Astrocyte (in vitro differentiated cells and primary cell): ENCODE results near the gene KTI12. TPM values are rescaled to one million over a fixed set of nuclear protein-coding genes. Genes with fewer than 3 reads are reported as not detected.
A peak's percentile ranks its signal among the peaks of the same experiment; 100 is the strongest.

ENCODE experiments used
- DNase-seq: peaks from one replicate; pipeline ENCODE4 v3.0.0-alpha.2; 2010; ENCODE audit warnings: low read depth
- FAIRE-seq: peaks from 2 replicates; lab custom pipeline; 2011; peaks lifted over from hg19 to GRCh38; lab: Jason Lieb, UNC
- H2AFZ ChIP-seq: 2 replicates; pipeline ENCODE4 v1.6.0; 2012; ENCODE audit warnings: low read depth, low read length, inconsistent platforms
- H3K27ac ChIP-seq: 2 replicates; pipeline ENCODE4 v1.5.1; 2011; ENCODE audit warnings: low read depth, low read length, inconsistent platforms
- H3K27me3 ChIP-seq: 2 replicates; pipeline ENCODE4 v1.6.0; 2011; ENCODE audit warnings: low read length, inconsistent platforms; ENCODE audit not compliant: insufficient read depth
- H3K36me3 ChIP-seq: 2 replicates; pipeline ENCODE4 v1.5.1; 2011; ENCODE audit warnings: low read length, inconsistent platforms; ENCODE audit not compliant: insufficient read depth
- H3K4me1 ChIP-seq: 2 replicates; pipeline ENCODE4 v1.5.1; 2011; ENCODE audit warnings: low read length, inconsistent platforms; ENCODE audit not compliant: insufficient read depth
- H3K4me2 ChIP-seq: 2 replicates; pipeline ENCODE4 v1.6.0; 2012; ENCODE audit warnings: low read length, inconsistent platforms
- H3K4me3 ChIP-seq: 2 replicates; pipeline ENCODE4 v1.5.1; 2011; ENCODE audit warnings: low read depth, mild to moderate bottlenecking, low read length, inconsistent platforms; ENCODE audit not compliant: insufficient read depth
- H3K79me2 ChIP-seq: 2 replicates; pipeline ENCODE4 v1.6.0; 2012; ENCODE audit warnings: mild to moderate bottlenecking, low read length, inconsistent platforms; ENCODE audit not compliant: insufficient read depth
- H3K9ac ChIP-seq: 2 replicates; pipeline ENCODE4 v1.6.0; 2012; ENCODE audit warnings: mild to moderate bottlenecking, low read length, inconsistent platforms
- H3K9me3 ChIP-seq: 2 replicates; pipeline ENCODE4 v1.5.1; 2012; ENCODE audit warnings: low read depth, mild to moderate bottlenecking, low read length, inconsistent platforms; ENCODE audit not compliant: insufficient read depth
- H4K20me1 ChIP-seq: 2 replicates; pipeline ENCODE4 v1.6.0; 2012; ENCODE audit warnings: low read length, inconsistent platforms; ENCODE audit not compliant: insufficient read depth
- H3K27ac Mint-ChIP-seq: one replicate; pipeline ENCODE4 v1.8.0; 2021; ENCODE audit warnings: mild to moderate bottlenecking, mixed read lengths; ENCODE audit not compliant: unreplicated experiment
- H3K27me3 Mint-ChIP-seq: one replicate; pipeline ENCODE4 v1.8.0; 2021; ENCODE audit warnings: low read depth, mixed read lengths; ENCODE audit not compliant: unreplicated experiment
- H3K36me3 Mint-ChIP-seq: one replicate; pipeline ENCODE4 v1.8.0; 2021; ENCODE audit warnings: low read depth, mixed read lengths; ENCODE audit not compliant: unreplicated experiment
- H3K4me1 Mint-ChIP-seq: one replicate; pipeline ENCODE4 v1.8.0; 2021; ENCODE audit warnings: low read depth, mixed read lengths; ENCODE audit not compliant: unreplicated experiment
- H3K4me3 Mint-ChIP-seq: one replicate; pipeline ENCODE4 v1.8.0; 2021; ENCODE audit warnings: mild to moderate bottlenecking, moderate library complexity, mixed read lengths; ENCODE audit not compliant: unreplicated experiment
- H3K9me3 Mint-ChIP-seq: one replicate; pipeline ENCODE4 v1.8.0; 2021; ENCODE audit warnings: mild to moderate bottlenecking, mixed read lengths; ENCODE audit not compliant: unreplicated experiment
- EZH2 ChIP-seq: IDR thresholded peaks from 2 replicates; pipeline ENCODE4 v1.6.1; 2012; ENCODE audit warnings: mild to moderate bottlenecking, low read length, inconsistent platforms; ENCODE audit not compliant: insufficient read depth
- total RNA-seq: library from RNA; stranded (reverse); gene quantifications from 2 replicates; pipeline ENCODE4 v1.2.1, GENCODE V29; 2021
- TF ChIP-seq, protein P1 (sequence below): IDR thresholded peaks from 2 replicates; pipeline ENCODE4 v1.5.1; 2011; ENCODE audit warnings: low read depth, mild to moderate bottlenecking, inconsistent platforms, low read length, moderate library complexity; ENCODE audit not compliant: insufficient read depth

KTI12 gene
- total RNA-seq, 1 donor from 2014 or later: 8.6 TPM

DNA sequence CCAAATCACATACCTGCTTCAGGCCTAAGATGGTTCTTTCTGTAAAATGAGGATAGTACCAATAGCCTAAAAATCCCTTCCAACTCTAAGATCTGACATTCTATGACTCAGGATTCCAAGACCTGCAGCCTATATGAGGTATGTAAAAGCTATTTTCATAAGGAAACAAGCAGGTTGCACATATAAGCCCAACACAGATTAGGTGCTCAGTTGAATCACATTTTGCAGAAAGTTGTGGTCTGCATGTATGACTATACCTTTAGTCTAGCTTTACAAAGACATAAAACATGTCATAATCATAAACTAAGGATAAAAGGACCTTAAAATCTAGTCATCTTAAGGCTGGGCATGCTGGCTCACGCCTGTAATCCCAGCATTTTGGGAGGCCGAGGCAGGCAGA lies 7.3 kb downstream of the KTI12 start:
- H3K27ac Mint-ChIP-seq: no peak overlapping the region

DNA sequence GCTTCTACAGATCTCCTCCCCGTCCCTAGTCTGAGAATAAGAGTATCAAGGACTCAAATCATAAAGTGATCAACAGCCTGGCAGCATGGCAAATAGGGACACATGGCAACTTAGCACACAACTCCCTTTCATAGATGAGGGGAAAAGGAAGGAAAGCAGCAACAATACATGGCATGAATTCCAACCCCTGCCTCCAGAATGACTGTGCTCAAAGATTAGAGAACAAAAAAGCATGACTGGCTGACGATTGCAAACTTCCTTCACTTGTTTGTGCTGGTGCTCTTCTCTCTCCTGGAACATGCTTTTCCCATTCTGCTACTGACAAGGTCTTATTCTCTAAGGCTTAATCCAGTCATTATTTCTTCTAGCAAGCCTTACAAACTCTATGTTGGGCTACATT lies 11.5 kb downstream of the KTI12 start:
- Histone ChIP-seq H3K4me1 (no peaks in the 10 kb centered on the region), H3K9me3 (no peaks in the 10 kb centered on the region), H4K20me1 (no peaks in the 10 kb centered on the region), H3K79me2 (no peaks in the 10 kb centered on the region), H2AFZ (no peak overlapping the region), H3K4me3 (no peak overlapping the region), H3K27me3 (no peaks in the 10 kb centered on the region), H3K9ac (no peak overlapping the region), H3K4me2 (no peak overlapping the region), H3K27ac (no peak overlapping the region), H3K36me3 (peaks cover 20% of the 10 kb centered on the region)
- TF ChIP-seq, protein P1, sequence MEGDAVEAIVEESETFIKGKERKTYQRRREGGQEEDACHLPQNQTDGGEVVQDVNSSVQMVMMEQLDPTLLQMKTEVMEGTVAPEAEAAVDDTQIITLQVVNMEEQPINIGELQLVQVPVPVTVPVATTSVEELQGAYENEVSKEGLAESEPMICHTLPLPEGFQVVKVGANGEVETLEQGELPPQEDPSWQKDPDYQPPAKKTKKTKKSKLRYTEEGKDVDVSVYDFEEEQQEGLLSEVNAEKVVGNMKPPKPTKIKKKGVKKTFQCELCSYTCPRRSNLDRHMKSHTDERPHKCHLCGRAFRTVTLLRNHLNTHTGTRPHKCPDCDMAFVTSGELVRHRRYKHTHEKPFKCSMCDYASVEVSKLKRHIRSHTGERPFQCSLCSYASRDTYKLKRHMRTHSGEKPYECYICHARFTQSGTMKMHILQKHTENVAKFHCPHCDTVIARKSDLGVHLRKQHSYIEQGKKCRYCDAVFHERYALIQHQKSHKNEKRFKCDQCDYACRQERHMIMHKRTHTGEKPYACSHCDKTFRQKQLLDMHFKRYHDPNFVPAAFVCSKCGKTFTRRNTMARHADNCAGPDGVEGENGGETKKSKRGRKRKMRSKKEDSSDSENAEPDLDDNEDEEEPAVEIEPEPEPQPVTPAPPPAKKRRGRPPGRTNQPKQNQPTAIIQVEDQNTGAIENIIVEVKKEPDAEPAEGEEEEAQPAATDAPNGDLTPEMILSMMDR: no peak
- no peak for TF ChIP-seq EZH2
- no peaks in the 10 kb centered on the region for H3K4me1 Mint-ChIP-seq
- no peak overlapping the region for H3K4me3 Mint-ChIP-seq
- H3K9me3 Mint-ChIP-seq: no peaks in the 10 kb centered on the region
- no peaks in the 10 kb centered on the region for H3K27me3 Mint-ChIP-seq
- H3K36me3 Mint-ChIP-seq: peaks cover 14% of the 10 kb centered on the region
- H3K27ac Mint-ChIP-seq: no peak overlapping the region
- DNase-seq: no peak
- no peak for FAIRE-seq

More for the DNA sequence above, 7.3 kb downstream of the KTI12 start:
- Histone ChIP-seq H3K9ac (no peak overlapping the region), H3K9me3 (no peaks in the 10 kb centered on the region), H4K20me1 (peaks cover 8% of the 10 kb centered on the region), H2AFZ (no peak overlapping the region), H3K4me2 (no peak overlapping the region), H3K4me3 (no peak overlapping the region), H3K79me2 (peaks cover 13% of the 10 kb centered on the region), H3K36me3 (peaks cover 13% of the 10 kb centered on the region), H3K27me3 (no peaks in the 10 kb centered on the region), H3K27ac (no peak overlapping the region), H3K4me1 (no peaks in the 10 kb centered on the region)
- Mint-ChIP-seq H3K36me3 (peaks cover 13% of the 10 kb centered on the region), H3K4me3 (no peak overlapping the region), H3K4me1 (peaks cover 6% of the 10 kb centered on the region), H3K9me3 (no peaks in the 10 kb centered on the region), H3K27me3 (no peaks in the 10 kb centered on the region)
- DNase-seq (no peak), FAIRE-seq (no peak)
- TF ChIP-seq, protein P1: no peak
- no peak for TF ChIP-seq EZH2

DNA sequence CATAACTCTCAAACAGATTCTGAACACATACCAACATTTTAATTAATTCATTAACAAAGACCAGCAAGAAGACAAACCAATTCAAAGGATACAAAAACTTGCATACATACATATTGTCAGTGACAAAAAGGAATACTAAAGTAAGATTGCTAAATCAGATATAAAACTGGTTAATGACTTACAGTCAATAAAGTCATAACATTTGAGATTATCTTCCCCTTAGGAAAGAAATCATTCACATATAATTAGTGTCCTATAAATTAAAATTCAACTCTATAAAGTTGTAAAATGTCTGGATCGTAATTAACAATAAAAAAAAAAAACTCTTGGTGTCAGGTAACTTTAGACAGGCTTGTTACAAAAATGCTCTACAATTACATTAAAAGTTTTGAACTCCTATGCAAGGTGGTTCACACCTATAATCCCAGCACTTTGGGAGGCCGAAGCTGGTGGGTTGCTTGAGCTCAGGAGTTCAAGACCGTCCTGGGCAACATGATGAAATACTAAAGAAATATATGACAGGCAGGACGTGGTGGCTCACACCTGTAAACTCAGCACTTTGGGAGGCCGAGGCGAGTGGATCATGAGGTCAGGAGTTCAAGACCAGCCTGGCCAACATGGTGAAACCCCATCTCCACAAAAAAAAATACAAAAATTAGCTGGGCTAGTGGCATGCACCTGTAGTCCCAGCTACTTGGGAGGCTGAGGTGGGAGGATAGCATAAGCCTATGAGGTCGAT lies 25.4 kb downstream of the KTI12 start:
- Histone ChIP-seq H3K4me3 (no peak overlapping the region), H3K9me3 (no peaks in the 10 kb centered on the region), H2AFZ (no peak overlapping the region), H3K27me3 (no peaks in the 10 kb centered on the region), H3K36me3 (no peaks in the 10 kb centered on the region), H3K9ac (no peak overlapping the region), H4K20me1 (no peaks in the 10 kb centered on the region), H3K4me2 (no peak overlapping the region), H3K79me2 (no peaks in the 10 kb centered on the region), H3K4me1 (peaks cover 16% of the 10 kb centered on the region), H3K27ac (no peak overlapping the region)
- H3K9me3 Mint-ChIP-seq: no peaks in the 10 kb centered on the region
- H3K36me3 Mint-ChIP-seq: no peaks in the 10 kb centered on the region
- TF ChIP-seq, protein P1: no peak
- no peak for TF ChIP-seq EZH2
- peak overlapping the region; percentile 95 for H3K27ac Mint-ChIP-seq
- H3K4me3 Mint-ChIP-seq: no peak overlapping the region
- peaks cover 22% of the 10 kb centered on the region for H3K4me1 Mint-ChIP-seq
- no peaks in the 10 kb centered on the region for H3K27me3 Mint-ChIP-seq
- no peak for FAIRE-seq
- DNase-seq: no peak
